HepG2 (cell line): ENCODE results near the gene MBD3. TPM values are rescaled to one million over a fixed set of nuclear protein-coding genes. Genes with fewer than 3 reads are reported as not detected.
"Not testable (repeated sequence)": the region's sequence is repeated elsewhere in the genome, so short reads cannot be mapped to it uniquely, and the experiment has no call there.

ENCODE experiments used
- ATAC-seq: fragments of 200-7000 bp; cut with Tn5 transposase; 3 replicates; pipeline ENCODE4 v1.9.1; 2020; ENCODE audit warnings: mild to moderate bottlenecking, moderate library complexity
- BruUV-seq: library from RNA; stranded (reverse); fragments of 400-500 nt; replicated peaks from 2 replicates; lab custom pipeline; 2021; lab: Mats Ljungman, UMichigan
- CTCF ChIA-PET: fragments of 300-600 bp; formaldehyde crosslinking; extraction: SDS; loops from one replicate; lab custom pipeline; 2021; ENCODE audit warnings: low total read pairs, inconsistent platforms, low intra/inter-chr PET ratio; lab: Yijun Ruan, JAX
- POLR2A ChIA-PET: fragments of 350-600 bp; sonication (Branson Sonifier 250); formaldehyde crosslinking; loops from one replicate; lab custom pipeline; 2020; ENCODE audit warnings: antibody characterized with exemption, inconsistent platforms; lab: Yijun Ruan, JAX
- DNase-seq: peaks from one replicate; pipeline ENCODE4 v3.0.0-alpha.2; 2015; ENCODE audit warnings: low spot score
- FAIRE-seq: peaks from 3 replicates; lab custom pipeline; 2011; peaks lifted over from hg19 to GRCh38; lab: Jason Lieb, UNC
- H2AFZ ChIP-seq: one replicate; pipeline ENCODE4 v1.6.1; 2011; ENCODE audit warnings: low read length, inconsistent platforms
- H3K27ac ChIP-seq: fragments of 300-600 bp; 3 replicates; pipeline ENCODE4 v1.8.0; 2011; ENCODE audit warnings: mixed run types, mild to moderate bottlenecking, mixed read lengths, low read length, inconsistent platforms; ENCODE audit not compliant: insufficient read depth; ENCODE audit errors: extremely low read length
- H3K27me3 ChIP-seq, 2 experiments: fragments of 200-600 bp in 1 of 2; 2 replicates in 1 of 2; 3 replicates in 1 of 2; pipeline versions ENCODE4 v1.6.0 to v1.8.0; 2011; ENCODE audit warnings: low read length in 2 of 2, mild to moderate bottlenecking in 2 of 2, moderate library complexity in 2 of 2, inconsistent platforms in 1 of 2; ENCODE audit not compliant: insufficient read depth in 2 of 2, control insufficient read depth in 1 of 2
- H3K36me3 ChIP-seq, 2 experiments: fragments of 200-600 bp in 1 of 2; replicated peaks in 1 of 2; 2 replicates in 1 of 2; 3 replicates in 1 of 2; pipeline versions ENCODE4 v1.5.1 to v1.8.0; 2011; ENCODE audit warnings: low read length in 2 of 2, inconsistent platforms in 1 of 2; ENCODE audit not compliant: insufficient read depth in 2 of 2, control insufficient read depth in 1 of 2
- H3K4me1 ChIP-seq: 2 replicates; pipeline ENCODE4 v1.5.1; 2012; ENCODE audit warnings: low read length, inconsistent platforms; ENCODE audit not compliant: insufficient read depth
- H3K4me2 ChIP-seq: 2 replicates; pipeline ENCODE4 v1.6.0; 2011; ENCODE audit warnings: low read depth, low read length, inconsistent platforms
- H3K4me3 ChIP-seq, 3 experiments: fragments of 200-600 bp in 1 of 3; sonication (generic), shearing (Covaris generic) in 1 of 3; replicated peaks in 1 of 3; 2 replicates each; pipeline ENCODE4 v1.5.1; 2011 to 2016; ENCODE audit warnings: low read length in 3 of 3, inconsistent platforms in 2 of 3, low read depth in 2 of 3, mild to moderate bottlenecking in 2 of 3, control low read depth in 1 of 3, mixed read lengths in 1 of 3; ENCODE audit not compliant: insufficient read depth in 1 of 3
- H3K79me2 ChIP-seq: one replicate; pipeline ENCODE4 v1.6.1; 2011; ENCODE audit warnings: low read length, inconsistent platforms; ENCODE audit not compliant: insufficient read depth
- H3K9ac ChIP-seq: 2 replicates; pipeline ENCODE4 v1.6.0; 2011; ENCODE audit warnings: mild to moderate bottlenecking, low read depth, low read length, inconsistent platforms; ENCODE audit not compliant: insufficient read depth
- H3K9me3 ChIP-seq: 2 replicates; pipeline ENCODE4 v1.5.1; 2012; ENCODE audit warnings: mild to moderate bottlenecking, low read length
- H4K20me1 ChIP-seq: 2 replicates; pipeline ENCODE4 v1.6.0; 2011; ENCODE audit warnings: inconsistent platforms, mild to moderate bottlenecking, low read length, moderate library complexity; ENCODE audit not compliant: insufficient read depth
- CC2D1A ChIP-seq: sonication (generic); formaldehyde crosslinking; IDR thresholded peaks from 2 replicates; pipeline ENCODE4 v1.8.1; 2023; ENCODE audit warnings: mild to moderate bottlenecking, missing genetic modification reagents
- E2F2 ChIP-seq: sonication (generic); formaldehyde crosslinking; IDR thresholded peaks from 2 replicates; pipeline ENCODE4 v1.4.0; 2020; ENCODE audit warnings: missing genetic modification reagents, borderline replicate concordance
- FOXO4 ChIP-seq: sonication (generic); formaldehyde crosslinking; conservative IDR thresholded peaks from 2 replicates; pipeline ENCODE4 v1.8.1; 2023; ENCODE audit warnings: missing genetic modification reagents
- HNRNPH1 ChIP-seq: fragments of 200-400 bp; formaldehyde crosslinking; optimal IDR thresholded peaks from 2 replicates; pipeline ENCODE3; 2017; ENCODE audit warnings: mild to moderate bottlenecking, low read depth, low read length
- KLF6 ChIP-seq: IDR thresholded peaks from 2 replicates; pipeline ENCODE4 v1.8.0; 2016; ENCODE audit warnings: missing biosample characterization, missing genetic modification reagents
- PBX2 ChIP-seq: IDR thresholded peaks from 2 replicates; pipeline ENCODE4 v1.6.1; 2016; ENCODE audit warnings: control low read depth
- SETDB1 ChIP-seq: sonication (generic); formaldehyde crosslinking; IDR thresholded peaks from 2 replicates; pipeline ENCODE4 v1.5.1; 2020; ENCODE audit warnings: missing genetic modification reagents, mild to moderate bottlenecking, borderline replicate concordance
- ZNF251 ChIP-seq: sonication (generic); formaldehyde crosslinking; IDR thresholded peaks from 2 replicates; pipeline ENCODE4 v1.9.0; 2021; ENCODE audit warnings: mild to moderate bottlenecking, missing genetic modification reagents
- ZNF891 ChIP-seq: sonication (generic); formaldehyde crosslinking; IDR thresholded peaks from 2 replicates; pipeline ENCODE4 v1.5.0; 2020; ENCODE audit warnings: mild to moderate bottlenecking, missing genetic modification reagents
- WGBS: methylation state at CpG from one replicate; pipeline ENCODE4 v1.1.6; 2017; ENCODE audit warnings: low lambda C conversion rate; 5-methylcytosine and 5-hydroxymethylcytosine counted together
- in situ Hi-C: cut with HindIII; loops from 2 replicates; pipeline ENCODE4 v1.10.0; 2017; ENCODE audit warnings: low pct_unique_long_range_greater_than_20kb; ENCODE audit not compliant: extremely low pct_ligation_motif_present
- intact Hi-C: fragments of 100-400 bp; cut with micrococcal nuclease; formaldehyde crosslinking; loops from one replicate; pipeline ENCODE4 v1.10.0; 2022; ENCODE audit not compliant: unreplicated experiment
- polyA plus RNA-seq, 8 experiments: library from polyadenylated mRNA; depleted of rRNA in 3 of 8; stranded (reverse) in 7 of 8; unstranded in 1 of 8; fragments of >200 nt; fragmentation: Illumina TruSeq in 4 of 8; extraction: Trizol in 4 of 8; gene quantifications; 2 replicates each; pipeline versions ENCODE4 v1.2.1 to v1.2.3, GENCODE V29; 2011 to 2016; ENCODE audit warnings: low read depth in 4 of 8, missing spikeins in 1 of 8, mixed read lengths in 1 of 8; ENCODE audit not compliant: insufficient read depth in 1 of 8
- total RNA-seq, 5 experiments: library from RNA; depleted of rRNA; stranded (reverse); fragments of >200 nt; fragmentation: Illumina TruSeq; extraction: Trizol; gene quantifications; 2 replicates each; pipeline ENCODE4 v1.2.3, GENCODE V29; 2016; ENCODE audit warnings: low read depth in 1 of 5
- TF ChIP-seq, protein P1 (sequence below): sonication (generic); formaldehyde crosslinking; IDR thresholded peaks from 2 replicates; pipeline ENCODE4 v1.5.0; 2020; ENCODE audit warnings: missing genetic modification reagents, mild to moderate bottlenecking, borderline replicate concordance

MBD3 gene
- total and polyA plus RNA-seq, 2 of the 13 experiments (the other 11 are each of a cell fraction or from before 2014, with no cell fraction given): 21.2 to 76.9 TPM

DNA sequence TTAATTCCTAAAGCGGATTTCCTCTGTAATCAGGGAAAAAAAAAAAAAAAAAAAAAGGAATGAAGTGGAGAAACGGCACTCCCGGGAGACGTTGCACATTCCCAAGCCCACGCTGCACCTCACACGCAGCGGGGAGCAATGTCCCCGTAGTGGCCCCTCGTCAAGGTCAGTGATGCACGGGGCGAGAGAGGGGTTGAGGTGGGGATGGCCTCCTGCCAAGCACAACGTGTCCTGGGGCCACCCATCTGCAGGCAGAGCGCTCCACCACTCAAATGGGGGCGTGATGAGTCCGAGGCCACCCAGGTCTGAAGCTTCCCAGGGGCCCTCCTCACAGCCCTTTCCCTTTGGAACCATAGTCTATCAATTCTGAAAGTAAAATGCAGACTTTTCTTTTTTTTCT is 53.7 kb downstream of the MBD3 start (continued):
- TF ChIP-seq, protein P1, sequence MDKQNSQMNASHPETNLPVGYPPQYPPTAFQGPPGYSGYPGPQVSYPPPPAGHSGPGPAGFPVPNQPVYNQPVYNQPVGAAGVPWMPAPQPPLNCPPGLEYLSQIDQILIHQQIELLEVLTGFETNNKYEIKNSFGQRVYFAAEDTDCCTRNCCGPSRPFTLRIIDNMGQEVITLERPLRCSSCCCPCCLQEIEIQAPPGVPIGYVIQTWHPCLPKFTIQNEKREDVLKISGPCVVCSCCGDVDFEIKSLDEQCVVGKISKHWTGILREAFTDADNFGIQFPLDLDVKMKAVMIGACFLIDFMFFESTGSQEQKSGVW (CRISPR knock-in tag): no peak
- TF ChIP-seq SETDB1 (no peak), E2F2 (CRISPR knock-in tag) (no peak), ZNF891 (no peak), PBX2 (no peak), ZNF251 (no peak), HNRNPH1 (no peak), KLF6 (no peak), CC2D1A (no peak), FOXO4 (CRISPR knock-in tag) (no peak)
- TF ChIP-seq, all 625 proteins: peak for 0

- H3K27ac ChIP-seq, H3K4me3 ChIP-seq, FAIRE-seq, H3K79me2 ChIP-seq, H3K36me3 ChIP-seq, H3K4me2 ChIP-seq, H4K20me1 ChIP-seq, H3K9me3 ChIP-seq, H3K27me3 ChIP-seq, BruUV-seq, intact Hi-C loops, ATAC-seq, H3K4me1 ChIP-seq, DNase-seq, POLR2A ChIA-PET, H3K9ac ChIP-seq, in situ Hi-C loops, H2AFZ ChIP-seq: not testable (repeated sequence)
- CTCF ChIA-PET: interaction anchor here (0.6 kb wide), 1 partner anchor 602 kb away, joined by 3 read pairs; no protein-coding TSS in a partner anchor
- WGBS: 62% methylated on average over 4 of the region's 7 CpGs
These were observed 57.0 kb downstream of the MBD3 start for GRCh38 chr19:1535699-1536098.
